HG03469 (cell line): ENCODE results near the gene ROBO2.

Source experiments
- ATAC-seq: cut with Tn5 transposase; IDR thresholded peaks from one replicate; pipeline ENCODE4 v1.9.1; 2021; ENCODE audit warnings: mild to moderate bottlenecking, moderate library complexity, moderate number of reproducible peaks; ENCODE audit not compliant: unreplicated experiment

ROBO2 gene

DNA sequence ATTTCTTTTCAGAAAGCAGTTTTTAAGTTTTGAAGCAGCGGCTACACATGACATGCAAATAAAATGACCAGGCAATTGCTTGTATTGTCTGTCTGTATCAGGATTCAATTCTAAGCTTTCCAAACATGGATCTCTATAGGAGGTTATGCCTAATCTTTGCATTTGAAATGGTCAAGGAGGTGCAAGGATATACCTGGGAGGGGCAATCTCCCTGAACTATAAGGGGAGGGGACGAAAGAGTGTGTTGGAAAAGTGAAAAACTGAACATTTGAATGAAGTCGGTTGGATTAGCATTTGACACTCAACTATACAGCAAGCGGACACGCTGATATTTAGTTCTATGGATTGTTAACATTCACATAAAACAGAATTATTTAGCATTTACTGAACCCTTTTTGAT, 11.7 kb downstream of the ROBO2 start:
- no peak for ATAC-seq

- ATAC-seq = no peak
These were observed 12.2 kb downstream of the ROBO2 start for GRCh38 chr3:77052051-77052501.

- ATAC-seq = no peak
These were observed 13.1 kb downstream of the ROBO2 start for GRCh38 chr3:77052733-77053670.

DNA sequence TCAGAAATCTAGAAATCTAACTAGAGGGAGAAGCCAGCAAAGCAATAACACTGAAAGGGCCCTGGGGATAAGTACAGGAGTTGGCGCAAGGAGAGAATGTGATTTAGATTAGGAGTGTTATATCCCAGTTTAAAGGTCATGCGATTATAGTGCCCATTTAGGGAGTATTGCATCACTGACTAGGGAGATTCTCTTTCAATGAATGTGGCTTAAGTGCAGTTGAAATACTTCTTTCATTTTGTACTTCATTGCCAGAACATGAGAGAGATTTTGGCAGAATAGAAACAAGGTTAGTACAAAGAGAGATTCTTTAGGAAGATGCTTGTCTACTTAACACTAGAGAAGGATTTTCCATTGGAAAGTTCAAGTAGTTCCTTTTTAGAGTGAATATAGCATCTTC, 13.9 kb downstream of the ROBO2 start:
- ATAC-seq = no peak

DNA sequence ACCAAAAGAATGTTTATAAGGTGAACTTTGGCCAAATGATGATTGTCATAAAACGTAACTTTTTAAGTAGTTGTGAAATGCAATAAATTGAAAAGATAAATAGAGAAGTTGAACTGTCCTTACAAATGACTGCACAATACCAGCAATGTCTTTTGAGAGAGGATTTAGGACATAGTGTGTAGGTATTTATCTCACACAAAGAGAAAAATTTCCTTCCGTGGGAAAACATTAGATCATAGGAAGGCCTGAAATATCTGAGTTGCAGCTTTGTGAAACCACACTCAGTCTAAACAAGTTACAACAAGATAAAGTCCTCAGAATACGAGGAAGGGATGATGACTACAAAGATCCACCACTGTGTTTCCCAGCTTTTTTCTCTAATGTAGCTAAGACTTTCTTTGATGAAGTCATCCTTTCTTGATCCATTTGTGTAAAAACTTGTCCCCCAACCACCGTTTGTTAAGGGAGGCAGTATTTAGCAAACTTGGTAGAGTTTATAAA, 16.0 kb downstream of the ROBO2 start:
- ATAC-seq = no peak

- ATAC-seq = no peak
These were observed 19.5 kb downstream of the ROBO2 start for GRCh38 chr3:77059354-77059753.

- ATAC-seq = no peak
These were observed 23.5 kb downstream of the ROBO2 start for GRCh38 chr3:77063423-77063822.

GRCh38 chr3:77065750-77066149, 25.9 kb downstream of the ROBO2 start:
- no peak for ATAC-seq

- no peak for ATAC-seq
These were observed 26.9 kb downstream of the ROBO2 start for GRCh38 chr3:77066829-77067228.

- no peak for ATAC-seq
These were observed 28.9 kb downstream of the ROBO2 start for GRCh38 chr3:77068808-77069207.

DNA sequence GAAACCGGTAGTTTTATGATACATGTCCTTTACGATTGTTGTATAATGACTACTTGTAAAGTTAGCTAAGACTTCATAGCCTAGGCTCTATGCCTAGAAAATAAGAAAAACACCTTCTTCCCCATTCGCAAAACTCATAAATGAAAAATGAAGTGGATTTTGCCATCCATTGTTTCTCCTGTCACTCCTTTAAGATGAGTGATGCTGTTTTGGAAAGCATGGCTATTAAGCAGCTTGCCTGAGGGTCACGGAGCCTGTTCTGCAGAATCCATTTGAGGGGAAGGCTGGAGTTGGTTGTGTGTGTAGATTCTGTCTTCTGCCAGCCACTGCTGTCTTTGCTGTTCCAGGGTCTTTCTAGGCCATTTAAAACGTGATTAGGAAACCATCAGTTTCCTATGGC, 31.5 kb downstream of the ROBO2 start:
- no peak for ATAC-seq

GRCh38 chr3:77071809-77072208, 31.9 kb downstream of the ROBO2 start:
- ATAC-seq = no peak

- ATAC-seq = no peak
These were observed 32.3 kb downstream of the ROBO2 start for GRCh38 chr3:77072232-77072631.

DNA sequence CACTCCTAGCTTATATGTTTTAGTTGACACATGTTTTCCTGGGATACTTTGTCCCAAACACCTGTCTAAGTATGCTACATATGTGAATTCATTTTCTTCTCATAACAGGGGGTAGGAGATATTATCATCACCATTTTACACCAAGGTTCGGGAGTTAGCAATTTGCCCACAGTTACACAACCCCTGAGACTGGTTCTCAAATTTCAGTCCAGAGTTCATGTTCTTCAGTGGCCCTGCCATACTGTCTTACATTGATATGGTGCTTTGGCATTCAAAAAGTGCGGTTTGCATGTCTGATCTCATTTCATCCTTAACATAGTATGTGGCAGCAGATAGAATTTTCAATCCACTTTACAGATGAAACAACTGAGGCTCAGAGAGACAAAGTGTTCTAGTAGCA, 38.4 kb downstream of the ROBO2 start:
- no peak for ATAC-seq

DNA sequence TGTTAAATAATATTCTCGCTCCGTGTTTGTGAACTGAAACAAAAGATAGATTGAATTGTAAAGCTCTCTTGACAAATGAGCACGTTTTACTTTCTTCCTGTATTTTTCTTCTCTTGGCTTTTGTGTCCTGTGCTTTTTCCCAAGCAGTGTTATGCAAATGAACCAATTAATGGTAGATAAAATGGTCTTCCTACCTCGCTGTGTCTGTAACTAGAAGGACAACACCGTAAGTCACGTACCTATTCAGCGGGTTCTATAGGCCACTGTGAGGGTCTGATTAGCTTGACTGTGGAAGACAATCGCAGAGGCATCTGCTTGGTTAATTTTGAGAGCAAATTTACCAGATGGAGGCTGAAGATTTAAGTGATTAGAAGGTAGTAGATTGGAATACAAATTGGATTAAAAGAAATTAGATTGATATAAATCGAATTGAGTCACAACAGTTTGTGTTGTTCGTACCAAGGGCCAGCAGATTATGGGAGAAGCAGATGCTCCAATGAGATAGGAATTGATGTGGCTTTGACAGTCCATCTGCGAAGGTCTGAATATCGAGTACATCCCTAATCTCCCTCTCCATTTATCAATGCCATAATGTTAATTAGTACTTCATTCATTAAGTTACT, 40.2 kb downstream of the ROBO2 start:
- ATAC-seq = no peak

DNA sequence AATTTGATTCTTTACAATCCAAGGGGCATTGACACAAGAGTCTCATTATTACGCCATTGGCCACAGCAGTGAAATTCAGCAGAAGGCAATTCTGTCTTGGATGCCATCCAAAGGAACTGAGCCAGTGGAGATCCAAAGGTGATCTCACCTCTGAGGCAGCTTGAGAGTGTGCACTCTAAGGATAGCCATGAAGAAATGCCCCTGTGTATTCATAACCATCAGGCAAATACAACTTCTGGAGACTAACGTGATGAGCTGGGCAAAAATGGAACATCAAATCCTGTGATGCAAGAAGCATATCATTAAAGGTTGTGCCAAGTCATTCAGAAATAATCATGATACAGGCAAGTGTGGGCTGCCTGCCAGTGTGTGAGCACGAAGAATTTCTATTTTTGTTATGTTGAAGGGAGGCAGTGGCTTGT, 41.4 kb downstream of the ROBO2 start:
- ATAC-seq = no peak

GRCh38 chr3:77084511-77084910, 44.6 kb downstream of the ROBO2 start:
- no peak for ATAC-seq

- ATAC-seq = no peak
These were observed 46.5 kb downstream of the ROBO2 start for GRCh38 chr3:77086408-77086807.

GRCh38 chr3:77091809-77092208, 51.9 kb downstream of the ROBO2 start:
- no peak for ATAC-seq

DNA sequence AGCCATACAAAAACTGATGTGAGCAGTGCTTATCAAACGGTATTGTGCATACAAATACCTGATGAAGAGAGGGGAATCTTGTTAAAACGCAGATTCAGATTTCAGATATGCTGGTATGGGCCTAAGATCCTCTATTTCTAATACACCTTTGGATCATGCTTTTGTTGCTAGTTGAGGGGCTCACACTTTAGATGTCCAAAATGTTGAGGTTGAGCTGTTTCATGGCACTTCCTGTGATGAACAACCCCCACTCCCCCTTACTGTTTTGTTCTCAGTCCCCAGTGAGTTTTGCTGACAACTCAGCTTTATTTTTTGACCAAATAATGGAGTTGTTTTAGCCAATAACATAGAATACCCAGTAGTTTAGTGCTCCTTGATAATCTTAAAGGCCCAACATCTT, 53.2 kb downstream of the ROBO2 start:
- no peak for ATAC-seq

DNA sequence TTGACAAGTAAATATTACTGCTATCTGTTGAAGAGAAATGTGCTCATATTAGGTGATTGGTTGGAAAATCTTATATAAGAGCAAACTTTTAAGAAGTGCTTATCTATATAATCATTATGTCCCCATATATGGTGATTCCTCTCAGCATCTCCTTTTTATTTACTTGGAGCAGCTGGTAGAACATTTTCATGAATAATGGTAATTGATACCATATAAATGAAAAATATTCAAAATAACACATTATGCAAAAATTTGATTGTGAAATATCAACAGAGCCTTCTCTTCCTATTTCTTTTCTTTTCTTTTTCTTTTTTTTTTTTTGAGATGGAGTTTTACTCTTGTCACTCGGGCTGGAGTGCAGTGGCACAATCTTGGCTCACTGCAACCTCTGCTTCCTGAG, 56.2 kb downstream of the ROBO2 start:
- ATAC-seq = no peak
